HTERT RPE-1 (cell line): Measurements from ENCODE around the gene MSI2.

ENCODE experiments used
- in situ Hi-C: fragments of 300-500 bp; cut with MboI; formaldehyde crosslinking; loops from 4 replicates; pipeline ENCODE4 v1.14.3; 2020; ENCODE audit warnings: low sequenced_read_pairs

The MSI2 gene

DNA sequence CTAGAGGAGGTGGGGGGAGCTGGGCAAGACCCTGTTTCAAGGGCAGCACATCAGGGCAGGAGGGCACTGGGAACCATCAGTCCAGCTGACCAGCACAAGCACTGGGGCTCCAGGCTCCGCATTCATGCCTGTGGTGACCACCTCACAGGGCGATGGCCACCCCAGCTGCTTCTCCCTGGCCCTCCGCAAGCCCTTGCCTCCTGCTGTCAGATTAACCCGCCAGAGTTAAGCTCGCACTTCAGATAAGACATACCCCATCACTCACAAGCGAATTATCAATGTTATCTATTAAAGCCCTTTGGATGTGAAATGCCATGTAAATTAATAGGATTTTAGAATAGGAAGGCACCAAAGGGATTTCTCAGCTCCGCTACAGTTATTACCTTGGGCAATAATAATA is 383.8 kb downstream of the MSI2 start:
- in situ Hi-C loops: no loop called here

DNA sequence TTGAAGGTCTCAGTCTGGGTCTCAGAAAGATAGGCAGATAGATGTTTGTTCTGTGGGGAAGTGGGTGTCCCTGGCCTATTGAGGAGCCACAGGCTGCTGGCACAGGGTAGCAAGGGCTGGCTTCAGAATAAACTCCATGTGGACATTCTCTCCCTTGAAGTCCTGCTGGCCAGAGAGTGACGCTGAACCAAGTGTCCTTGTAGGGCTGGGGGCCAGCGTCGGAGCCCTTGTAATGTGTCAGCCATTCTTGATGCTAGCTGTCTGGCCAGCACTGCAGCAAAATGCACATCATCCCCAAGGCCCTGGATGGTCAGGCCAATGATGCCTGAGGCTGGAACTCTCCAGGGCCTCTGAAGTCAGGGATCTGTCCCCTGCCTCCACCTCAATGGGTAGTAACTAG is 385.4 kb downstream of the MSI2 start:
- in situ Hi-C loops: no loop called here

DNA sequence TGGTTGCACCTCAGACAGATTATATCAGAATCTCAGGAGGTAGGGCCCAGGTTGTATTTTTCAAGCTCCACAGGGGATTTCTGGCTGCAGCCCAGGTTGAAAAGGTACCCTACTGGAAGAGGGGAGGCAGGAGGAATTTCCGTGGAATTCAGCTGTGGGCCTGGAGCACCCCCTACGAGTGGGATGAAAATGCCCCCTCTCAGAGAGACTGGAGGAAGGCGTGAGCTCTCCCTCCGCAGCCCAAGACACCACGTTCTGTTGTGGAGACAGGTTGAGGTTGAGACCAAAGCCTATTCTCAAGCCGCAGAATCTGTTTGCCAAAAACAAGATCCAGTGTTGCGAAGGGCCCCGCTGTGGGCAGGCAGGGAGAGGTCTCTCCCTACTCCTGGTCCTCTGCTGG is 386.7 kb downstream of the MSI2 start:
- in situ Hi-C loops: no loop called here

- in situ Hi-C loops: no loop called here
Observed at GRCh38 chr17:57644326-57644725, 388.0 kb downstream of the MSI2 start.

- in situ Hi-C loops: no loop called here
Observed at GRCh38 chr17:57645950-57646665, 389.8 kb downstream of the MSI2 start.

- in situ Hi-C loops: no loop called here
Observed at GRCh38 chr17:57648720-57649119, 392.4 kb downstream of the MSI2 start.

DNA sequence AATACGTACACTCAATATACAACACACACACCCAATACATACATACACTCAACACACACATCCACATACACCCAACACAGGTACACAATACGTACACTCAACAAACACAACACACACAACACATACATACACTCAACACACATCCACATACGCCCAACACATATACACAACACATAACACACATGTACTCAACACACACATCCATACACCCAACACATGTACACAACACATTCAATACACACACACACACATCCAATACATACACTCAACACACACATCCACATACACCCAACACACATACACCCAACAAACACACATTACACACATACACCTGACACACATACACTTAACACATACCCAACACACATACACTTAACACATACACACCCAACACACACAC is 392.9 kb downstream of the MSI2 start:
- in situ Hi-C loops: no loop called here

GRCh38 chr17:57649731-57650484 is 393.6 kb downstream of the MSI2 start:
- in situ Hi-C loops: no loop called here

DNA sequence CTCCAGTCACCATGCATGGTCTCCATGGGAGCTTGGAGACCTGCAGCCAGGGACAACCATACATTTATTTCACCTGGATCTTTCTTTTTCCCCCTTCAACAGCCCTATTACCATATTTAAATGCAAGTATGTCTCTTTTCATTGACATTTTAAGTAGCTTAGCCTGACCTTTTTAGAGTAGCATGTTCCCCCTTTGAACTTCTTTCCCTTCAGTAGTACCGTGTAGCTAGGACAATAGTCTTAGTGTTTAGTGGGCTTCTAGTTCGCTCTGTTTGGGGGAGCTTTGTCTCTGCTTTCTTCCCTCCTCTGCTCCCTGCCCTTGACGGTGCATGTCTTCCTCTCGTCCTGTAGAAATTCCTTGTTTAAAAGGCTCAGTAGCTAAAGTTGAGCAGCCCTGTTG is 394.2 kb downstream of the MSI2 start:
- in situ Hi-C loops: no loop called here

DNA sequence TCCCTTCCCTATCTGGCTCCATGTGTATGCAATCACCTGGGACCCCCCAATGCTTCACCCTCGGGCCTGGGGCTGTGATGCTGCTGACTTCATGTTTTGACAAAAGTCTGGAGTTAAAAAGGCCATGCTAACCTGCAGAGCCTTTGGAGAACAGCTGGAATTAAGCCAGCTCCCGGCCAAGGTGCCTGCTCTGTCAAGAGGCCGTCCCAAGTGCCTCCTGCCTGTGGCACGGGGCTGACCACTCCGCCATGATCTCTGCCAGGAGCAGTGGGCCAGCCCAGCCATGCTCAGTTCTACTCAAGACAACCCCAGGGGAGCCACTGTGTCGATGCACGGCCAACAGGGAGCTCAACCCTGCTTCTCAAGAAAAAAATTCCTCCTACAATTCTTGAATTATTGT is 395.1 kb downstream of the MSI2 start:
- in situ Hi-C loops: no loop called here

DNA sequence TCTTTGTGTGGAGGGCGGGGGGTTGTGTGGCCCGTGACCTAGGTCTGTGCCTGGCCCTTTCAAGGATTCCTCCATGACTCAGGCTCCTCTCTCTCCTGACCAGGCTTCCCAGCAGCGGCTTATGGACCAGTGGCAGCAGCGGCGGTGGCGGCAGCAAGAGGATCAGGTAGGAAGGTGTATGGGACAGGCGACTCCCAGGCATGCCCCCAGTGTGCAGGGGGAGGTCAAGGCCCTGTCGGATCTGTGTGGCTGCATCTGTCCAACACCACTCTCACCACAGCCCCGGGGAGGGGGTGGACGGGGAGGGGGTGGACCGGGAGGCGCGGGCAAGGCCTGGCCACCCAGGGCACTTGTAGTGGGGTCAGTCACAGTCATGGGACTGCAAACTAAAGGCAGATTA is 395.7 kb downstream of the MSI2 start:
- in situ Hi-C loops: no loop called here

GRCh38 chr17:57652811-57653210 is 396.5 kb downstream of the MSI2 start:
- in situ Hi-C loops: no loop called here

DNA sequence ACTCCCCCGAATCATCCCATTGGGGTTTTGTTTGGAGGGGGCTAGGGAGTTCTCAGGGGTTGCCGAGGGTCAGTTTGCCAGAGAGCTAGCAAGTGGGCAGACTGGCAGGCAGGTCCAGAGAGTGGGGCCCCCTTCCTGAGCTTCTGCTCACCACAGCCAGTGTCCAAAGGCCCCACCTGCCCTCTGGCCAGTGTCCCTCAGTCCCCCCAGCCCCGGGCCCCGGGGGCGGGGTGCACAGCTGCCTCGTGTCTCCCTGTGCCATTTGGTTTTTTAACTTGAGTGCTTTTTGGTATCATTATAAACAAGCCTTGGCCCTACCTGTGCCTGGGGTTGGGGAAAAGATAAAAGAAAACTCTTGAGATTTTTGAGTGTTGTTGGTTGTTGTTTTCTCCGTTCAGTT is 397.0 kb downstream of the MSI2 start:
- in situ Hi-C loops: no loop called here

DNA sequence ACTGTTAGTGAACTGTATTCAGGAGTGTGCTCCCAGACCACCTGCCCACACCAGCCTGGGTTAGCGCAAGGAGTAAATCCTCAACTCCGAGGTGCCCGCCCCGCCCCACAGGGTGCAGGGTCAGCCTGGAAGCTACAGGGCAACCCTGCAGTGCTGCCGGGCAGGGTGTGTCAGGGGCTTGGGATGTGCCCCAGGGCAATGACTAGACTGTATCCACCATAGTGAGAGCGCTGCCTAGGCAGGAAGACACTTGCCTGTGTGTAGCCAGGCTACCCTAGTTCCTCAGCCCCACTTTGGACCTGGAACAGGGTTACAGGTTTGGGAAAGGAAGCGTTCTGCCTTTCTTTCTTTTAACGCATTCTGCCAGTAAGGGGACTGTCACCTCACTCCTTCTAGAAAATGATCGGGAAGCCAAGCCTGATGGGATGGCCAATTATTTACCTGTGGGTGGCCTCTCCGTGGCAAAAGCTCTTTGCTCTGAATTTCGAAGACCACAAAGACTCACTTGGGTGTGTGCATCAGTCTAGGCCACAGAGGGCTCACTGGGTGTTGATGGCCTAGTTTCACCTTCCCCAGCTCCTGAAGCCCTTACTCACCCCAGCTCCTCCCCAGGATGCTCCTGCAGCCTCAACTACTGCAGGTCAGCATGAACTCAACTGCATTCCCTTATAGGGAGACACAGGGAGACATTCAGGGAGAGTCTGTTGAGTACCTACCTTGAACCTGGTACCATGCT is 397.9 kb downstream of the MSI2 start:
- in situ Hi-C loops: no loop called here

DNA sequence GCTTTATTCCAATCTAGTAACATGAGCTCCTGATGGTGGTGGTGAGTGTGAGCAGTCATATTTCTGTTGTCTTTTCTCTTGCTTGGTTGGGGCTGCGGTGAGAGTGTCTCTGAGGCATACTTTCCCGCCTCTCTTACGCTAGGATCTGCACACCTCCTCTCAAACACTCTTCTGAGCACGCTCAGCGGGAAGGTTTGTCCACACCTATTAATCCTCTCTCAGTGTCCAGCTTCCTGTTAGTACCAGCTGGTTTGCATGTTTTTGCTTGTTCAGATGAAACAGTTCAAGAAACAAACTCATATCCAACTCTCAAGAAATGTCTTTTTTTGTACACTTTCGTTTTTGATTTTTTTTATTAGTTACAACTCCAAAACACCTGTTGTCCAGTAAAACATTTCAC is 399.2 kb downstream of the MSI2 start:
- in situ Hi-C loops: no loop called here

- in situ Hi-C loops: no loop called here
Observed at GRCh38 chr17:57657211-57657610, 400.9 kb downstream of the MSI2 start.

DNA sequence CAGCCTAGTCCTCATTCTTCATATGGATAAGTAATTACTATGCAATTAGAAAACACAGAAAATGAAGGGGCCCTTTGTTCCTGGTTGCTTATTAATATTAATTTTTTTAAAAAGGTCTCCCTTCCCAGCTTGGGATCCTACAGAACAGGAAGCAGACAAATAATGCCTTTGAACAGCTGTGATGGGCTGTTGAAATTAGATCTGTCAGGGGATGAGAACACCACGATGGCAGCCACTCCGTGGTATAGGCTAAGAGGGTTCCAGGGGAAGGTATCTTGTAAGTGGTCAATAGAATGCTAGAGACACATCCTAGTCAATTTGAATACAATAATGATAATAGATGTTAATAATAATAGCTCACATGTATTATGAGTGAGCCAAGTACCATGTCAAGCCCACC is 405.7 kb downstream of the MSI2 start:
- in situ Hi-C loops: no loop called here

DNA sequence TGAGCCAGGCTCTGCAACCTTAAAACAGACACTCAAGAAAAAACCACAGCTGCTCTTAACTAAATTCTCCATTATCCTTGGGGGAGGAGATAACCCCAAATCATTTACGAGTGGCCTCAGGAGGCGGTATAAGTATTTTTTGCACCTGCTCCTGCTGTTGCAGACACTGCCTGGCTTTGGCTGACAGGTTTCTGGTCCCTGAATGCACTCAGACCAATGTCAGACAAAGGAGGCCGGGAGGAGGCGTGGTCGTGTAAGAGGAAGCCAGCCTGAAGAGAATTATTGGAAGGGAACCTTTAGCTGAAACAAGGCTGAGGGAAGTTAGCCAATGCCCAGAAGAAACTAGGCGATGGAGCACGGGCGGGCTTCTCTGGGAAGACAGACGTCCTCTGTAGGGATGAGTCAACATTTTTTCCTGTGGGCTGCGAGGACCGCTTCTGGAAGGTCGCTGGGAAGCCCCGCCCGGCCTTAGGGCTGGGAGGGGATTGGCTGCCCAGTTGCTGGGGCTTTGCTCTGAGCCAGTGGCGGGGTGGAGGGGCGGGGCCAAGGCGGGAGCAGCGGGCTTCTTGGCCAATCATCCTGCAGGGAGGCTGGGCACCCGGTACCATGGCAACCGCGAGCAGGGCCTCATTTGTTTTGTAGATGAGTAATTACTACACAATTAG is 406.5 kb downstream of the MSI2 start:
- in situ Hi-C loops: no loop called here

GRCh38 chr17:57663326-57664070 is 407.2 kb downstream of the MSI2 start:
- in situ Hi-C loops: no loop called here

- in situ Hi-C loops: no loop called here
Observed at GRCh38 chr17:57665128-57665527, 408.8 kb downstream of the MSI2 start.

DNA sequence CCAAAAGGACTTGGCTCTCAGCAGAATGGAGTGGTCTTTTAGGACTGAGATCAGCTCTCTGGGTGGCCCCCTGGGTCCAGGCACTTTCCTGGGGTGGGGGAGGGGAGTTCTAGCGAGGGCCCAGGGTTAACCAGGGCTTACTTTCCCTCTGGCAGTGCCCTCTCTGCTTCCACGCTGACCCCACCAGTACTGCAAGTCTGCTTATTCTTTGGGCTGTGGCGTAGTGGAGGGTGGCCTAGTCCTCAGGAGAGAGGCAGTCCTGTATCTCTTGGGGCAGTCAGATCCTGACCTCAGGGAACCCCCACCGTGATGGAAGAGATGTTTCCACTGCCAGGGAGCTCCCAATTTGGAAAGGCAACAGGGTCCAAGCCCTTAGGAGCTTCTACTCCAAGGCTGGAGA is 409.4 kb downstream of the MSI2 start:
- in situ Hi-C loops: no loop called here
